HCT116 (cell line): Measurements from ENCODE around the gene AQP12B. TPM values are rescaled to one million over a fixed set of nuclear protein-coding genes. Genes with fewer than 3 reads are reported as not detected.

Experiments used
- ATAC-seq: fragments of 200-7000 bp; cut with Tn5 transposase; 2 replicates; pipeline ENCODE4 v1.9.1; 2020; ENCODE audit warnings: mild to moderate bottlenecking, moderate library complexity
- BruUV-seq: library from RNA; stranded (reverse); fragments of 400-500 nt; replicated peaks from 2 replicates; lab custom pipeline; 2021; lab: Mats Ljungman, UMichigan
- CTCF ChIA-PET: fragments of 300-600 bp; sonication (Branson Sonifier 250); formaldehyde crosslinking; loops from one replicate; lab custom pipeline; 2021; ENCODE audit warnings: antibody characterized with exemption; lab: Charles Lee
- POLR2A ChIA-PET: fragments of 300-600, 350-600 bp; sonication (Branson Sonifier 250); formaldehyde crosslinking; loops from one replicate; lab custom pipeline; 2021; ENCODE audit warnings: antibody characterized with exemption; lab: Charles Lee
- RAD21 ChIA-PET, 2 experiments: fragments of 300-600 bp; sonication (Branson Sonifier 250); formaldehyde crosslinking; loops; one replicate each; lab custom pipeline; 2023; ENCODE audit warnings: low total read pairs in 2 of 2; ENCODE audit not compliant: uncharacterized antibody in 2 of 2, unreplicated experiment in 2 of 2, low non-redundant PET in 1 of 2; lab: Charles Lee
- DNase-seq: peaks from one replicate; pipeline ENCODE4 v3.0.0-alpha.2; 2010; ENCODE audit warnings: low read depth, low spot score
- H2AFZ ChIP-seq: fragments of 200-600 bp; shearing (Covaris generic), sonication (generic); 2 replicates; pipeline ENCODE4 v1.6.1; 2017; ENCODE audit warnings: low read depth, mixed run types, mixed read lengths, antibody characterized with exemption, low read length; ENCODE audit not compliant: poor library complexity, severe bottlenecking
- H3K27ac ChIP-seq: 2 replicates; pipeline ENCODE4 v1.5.1; 2012; ENCODE audit warnings: low read depth, low read length
- H3K27me3 ChIP-seq: fragments of 200-600 bp; sonication (generic); 2 replicates; pipeline ENCODE4 v1.6.1; 2016; ENCODE audit warnings: mixed run types, low read length, mixed read lengths; ENCODE audit not compliant: insufficient read depth
- H3K36me3 ChIP-seq, 2 experiments: fragments of 200-500 bp in 1 of 2; fragments of 200-600 bp in 1 of 2; sonication (Bioruptor generic) in 1 of 2; sonication (generic) in 1 of 2; 2 replicates each; pipeline versions ENCODE4 v1.5.1 to v1.6.1; 2014 to 2016; ENCODE audit warnings: low read length in 2 of 2, inconsistent platforms in 1 of 2, mixed read lengths in 1 of 2, mixed run types in 1 of 2; ENCODE audit not compliant: insufficient read depth in 2 of 2, control insufficient read depth in 1 of 2
- H3K4me1 ChIP-seq, 2 experiments: fragments of 200-600 bp in 1 of 2; sonication (generic) in 1 of 2; 2 replicates each; pipeline versions ENCODE4 v1.5.1 to v1.6.1; 2012 to 2017; ENCODE audit warnings: low read length in 2 of 2, inconsistent platforms in 1 of 2, mild to moderate bottlenecking in 1 of 2, mixed read lengths in 1 of 2, mixed run types in 1 of 2, moderate library complexity in 1 of 2; ENCODE audit not compliant: insufficient read depth in 2 of 2, control insufficient read depth in 1 of 2
- H3K4me2 ChIP-seq: fragments of 200-600 bp; sonication (generic); 2 replicates; pipeline ENCODE4 v1.6.1; 2017; ENCODE audit warnings: mixed run types, low read length, mixed read lengths
- H3K4me3 ChIP-seq, 2 experiments: fragments of 200-600 bp in 1 of 2; sonication (generic) in 1 of 2; replicated peaks in 1 of 2; 2 replicates each; pipeline ENCODE4 v1.5.1; 2011 to 2016; ENCODE audit warnings: low read length in 2 of 2, control low read depth in 1 of 2, low read depth in 1 of 2, mild to moderate bottlenecking in 1 of 2, mixed read lengths in 1 of 2, mixed run types in 1 of 2
- H3K79me2 ChIP-seq: fragments of 200-600 bp; sonication (generic); 2 replicates; pipeline ENCODE4 v1.6.1; 2017; ENCODE audit warnings: mild to moderate bottlenecking, mixed run types, low read length, moderate library complexity, mixed read lengths; ENCODE audit not compliant: insufficient read depth
- H3K9ac ChIP-seq: fragments of 200-600 bp; sonication (generic); 2 replicates; pipeline ENCODE4 v1.6.1; 2016; ENCODE audit warnings: low read length, mixed read lengths
- H3K9me2 ChIP-seq: fragments of 200-600 bp; sonication (generic), shearing (Covaris generic); 2 replicates; pipeline ENCODE4 v1.6.1; 2017; ENCODE audit warnings: mixed run types, mild to moderate bottlenecking, moderate library complexity; ENCODE audit not compliant: insufficient read depth
- H3K9me3 ChIP-seq, 2 experiments: fragments of 200-500 bp in 1 of 2; fragments of 200-600 bp in 1 of 2; sonication (Bioruptor generic) in 1 of 2; sonication (generic) in 1 of 2; 2 replicates each; pipeline ENCODE4 v1.6.1; 2014 to 2017; ENCODE audit warnings: low read length in 2 of 2, mixed read lengths in 2 of 2, inconsistent platforms in 1 of 2, low read depth in 1 of 2, mild to moderate bottlenecking in 1 of 2, mixed run types in 1 of 2, moderate library complexity in 1 of 2; ENCODE audit not compliant: control insufficient read depth in 1 of 2, insufficient read depth in 1 of 2
- H4K20me1 ChIP-seq: fragments of 200-600 bp; sonication (generic), shearing (Covaris generic); 2 replicates; pipeline ENCODE4 v1.6.1; 2017; ENCODE audit warnings: mixed run types, mild to moderate bottlenecking, moderate library complexity; ENCODE audit not compliant: insufficient read depth
- CBX3 ChIP-seq: IDR thresholded peaks from 2 replicates; pipeline ENCODE4 v1.6.1; 2012; ENCODE audit warnings: low read depth
- EGR1 ChIP-seq: IDR thresholded peaks from 2 replicates; pipeline ENCODE4 v1.6.1; 2012; ENCODE audit warnings: low read depth
- POLR2A ChIP-seq: IDR thresholded peaks from 2 replicates; pipeline ENCODE4 v1.7.0; 2011; ENCODE audit warnings: borderline replicate concordance; ENCODE audit not compliant: insufficient read depth, insufficient read length; ENCODE audit errors: extremely low read depth
- RAD21 ChIP-seq: IDR thresholded peaks from 2 replicates; pipeline ENCODE4 v1.6.1; 2012; ENCODE audit warnings: low read depth, mild to moderate bottlenecking
- YY1 ChIP-seq: IDR thresholded peaks from 2 replicates; pipeline ENCODE4 v1.6.1; 2011; ENCODE audit warnings: low read length, low read depth, moderate library complexity, mild to moderate bottlenecking; ENCODE audit not compliant: insufficient replicate concordance; ENCODE audit errors: extremely low read depth
- intact Hi-C: fragments of 100-400 bp; cut with micrococcal nuclease; formaldehyde crosslinking; loops from 2 replicates; pipeline ENCODE4 v1.10.0; 2022
- total RNA-seq: library from RNA; stranded (reverse); gene quantifications from one replicate; pipeline ENCODE4 v1.2.1, GENCODE V29; 2021; ENCODE audit not compliant: unreplicated experiment
- TF ChIP-seq, protein P1 (sequence below): IDR thresholded peaks from 2 replicates; pipeline ENCODE4 v1.6.1; 2012; ENCODE audit warnings: low read depth

Gene AQP12B
- total RNA-seq, 1 experiment from 2014 or later = not detected

DNA sequence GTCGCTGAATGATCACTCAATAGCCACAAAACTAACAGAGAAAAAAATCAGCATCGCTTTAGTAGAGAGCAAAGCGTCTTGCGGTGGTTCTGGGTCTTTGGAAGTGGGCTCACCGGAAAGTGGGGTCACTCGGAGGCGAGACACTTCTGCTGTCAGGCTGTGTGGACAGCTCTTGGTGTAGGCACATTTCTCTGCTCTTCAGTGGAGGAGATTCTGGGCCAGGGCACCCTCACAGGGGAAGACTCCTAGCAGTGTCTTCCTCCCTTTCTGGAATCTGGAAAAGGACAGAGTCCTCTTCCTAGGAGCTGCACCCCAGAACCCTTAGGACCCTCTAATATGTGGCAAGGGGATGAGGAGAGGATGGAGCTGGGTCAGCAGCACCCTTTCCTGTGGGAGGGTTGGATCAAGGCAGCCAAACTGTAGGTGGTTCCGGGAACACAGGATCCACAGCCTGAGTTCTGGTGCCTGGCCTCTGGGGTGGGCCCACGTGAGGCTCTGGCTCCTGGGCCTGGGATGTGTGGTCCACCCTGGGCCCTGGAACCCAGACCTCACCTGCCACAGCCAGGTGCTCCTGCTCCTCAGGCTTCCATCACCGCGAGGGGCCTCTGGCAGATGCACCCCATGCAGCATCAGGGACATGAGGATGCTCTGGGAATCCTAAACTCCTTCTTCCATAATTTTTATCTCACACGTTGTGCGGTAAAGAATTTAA is 32.3 kb downstream of the AQP12B start:
- TF ChIP-seq EGR1 (no peak), POLR2A (no peak), CBX3 (no peak), YY1 (no peak), RAD21 (no peak)
- TF ChIP-seq, protein P1, sequence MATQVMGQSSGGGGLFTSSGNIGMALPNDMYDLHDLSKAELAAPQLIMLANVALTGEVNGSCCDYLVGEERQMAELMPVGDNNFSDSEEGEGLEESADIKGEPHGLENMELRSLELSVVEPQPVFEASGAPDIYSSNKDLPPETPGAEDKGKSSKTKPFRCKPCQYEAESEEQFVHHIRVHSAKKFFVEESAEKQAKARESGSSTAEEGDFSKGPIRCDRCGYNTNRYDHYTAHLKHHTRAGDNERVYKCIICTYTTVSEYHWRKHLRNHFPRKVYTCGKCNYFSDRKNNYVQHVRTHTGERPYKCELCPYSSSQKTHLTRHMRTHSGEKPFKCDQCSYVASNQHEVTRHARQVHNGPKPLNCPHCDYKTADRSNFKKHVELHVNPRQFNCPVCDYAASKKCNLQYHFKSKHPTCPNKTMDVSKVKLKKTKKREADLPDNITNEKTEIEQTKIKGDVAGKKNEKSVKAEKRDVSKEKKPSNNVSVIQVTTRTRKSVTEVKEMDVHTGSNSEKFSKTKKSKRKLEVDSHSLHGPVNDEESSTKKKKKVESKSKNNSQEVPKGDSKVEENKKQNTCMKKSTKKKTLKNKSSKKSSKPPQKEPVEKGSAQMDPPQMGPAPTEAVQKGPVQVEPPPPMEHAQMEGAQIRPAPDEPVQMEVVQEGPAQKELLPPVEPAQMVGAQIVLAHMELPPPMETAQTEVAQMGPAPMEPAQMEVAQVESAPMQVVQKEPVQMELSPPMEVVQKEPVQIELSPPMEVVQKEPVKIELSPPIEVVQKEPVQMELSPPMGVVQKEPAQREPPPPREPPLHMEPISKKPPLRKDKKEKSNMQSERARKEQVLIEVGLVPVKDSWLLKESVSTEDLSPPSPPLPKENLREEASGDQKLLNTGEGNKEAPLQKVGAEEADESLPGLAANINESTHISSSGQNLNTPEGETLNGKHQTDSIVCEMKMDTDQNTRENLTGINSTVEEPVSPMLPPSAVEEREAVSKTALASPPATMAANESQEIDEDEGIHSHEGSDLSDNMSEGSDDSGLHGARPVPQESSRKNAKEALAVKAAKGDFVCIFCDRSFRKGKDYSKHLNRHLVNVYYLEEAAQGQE = no peak
- TF ChIP-seq, all 23 proteins: peak for 0
- H3K27ac ChIP-seq = no peak overlapping the region
- intact Hi-C loops = no loop called here
- H3K9me3 ChIP-seq = no peaks in the 10 kb centered on the region; a peak in 1 of 4 replicates
- ChIA-PET RAD21 (no interaction called here), CTCF (no interaction called here), POLR2A (no interaction called here)
- H4K20me1 ChIP-seq = no peaks in the 10 kb centered on the region
- H3K27me3 ChIP-seq = peaks cover 32% of the 10 kb centered on the region
- H3K4me3 ChIP-seq = no peak overlapping the region
- no peak for DNase-seq
- H3K4me2 ChIP-seq = no peak overlapping the region
- no peak overlapping the region for H2AFZ ChIP-seq
- no peaks in the 10 kb centered on the region for H3K4me1 ChIP-seq
- no peaks in the 10 kb centered on the region for H3K36me3 ChIP-seq
- no TSS peak for BruUV-seq
- H3K79me2 ChIP-seq = no peaks in the 10 kb centered on the region
- no peaks in the 10 kb centered on the region for H3K9me2 ChIP-seq
- no peak overlapping the region for H3K9ac ChIP-seq
- ATAC-seq = no peak
